Adrenal gland (tissue), 12 donors: Measurements from ENCODE around the gene AFAP1L2. TPM values are rescaled to one million over a fixed set of nuclear protein-coding genes. Genes with fewer than 3 reads are reported as not detected.

ENCODE experiments used
- DNase-seq, 7 donors: peaks; one replicate each; pipeline ENCODE4 v3.0.0-alpha.2; 2019 to 2020
- H3K27ac ChIP-seq, 5 donors: fragments of 200-600 bp; sonication (generic) in 4 of 5; 1 replicate in 3 of 5; 2 replicates in 2 of 5; pipeline versions ENCODE4 v1.5.1 to v1.8.0; 2016 to 2020; ENCODE audit warnings: mild to moderate bottlenecking in 1 of 5
- H3K27me3 ChIP-seq: fragments of 200-600 bp; 2 replicates; pipeline ENCODE4 v1.8.0; 2021
- H3K36me3 ChIP-seq, 2 donors: fragments of 200-600 bp; replicated peaks in 1 of 2; 1 replicate in 1 of 2; 2 replicates in 1 of 2; pipeline versions ENCODE4 v1.5.1 to v1.8.0; 2018 to 2022
- H3K4me1 ChIP-seq, 2 donors: fragments of 200-600 bp; replicated peaks in 1 of 2; 1 replicate in 1 of 2; 2 replicates in 1 of 2; pipeline versions ENCODE4 v1.5.1 to v1.8.0; 2018 to 2021
- H3K4me3 ChIP-seq, 4 donors: fragments of 200-600 bp; sonication (generic) in 3 of 4; one replicate each; pipeline ENCODE4 v1.5.1; 2016 to 2018
- H3K9me3 ChIP-seq, 3 donors: fragments of 200-600 bp; sonication (generic) in 1 of 3; replicated peaks in 1 of 3; 1 replicate in 2 of 3; 2 replicates in 1 of 3; pipeline versions ENCODE4 v1.5.1 to v1.8.0; 2016 to 2021
- POLR2A ChIP-seq, 2 donors: fragments of 450-650 bp; IDR thresholded peaks; one replicate each; pipeline ENCODE4 v1.6.1; 2017; ENCODE audit warnings: antibody characterized with exemption in 2 of 2, mild to moderate bottlenecking in 2 of 2, moderate library complexity in 1 of 2
- WGBS, 4 donors: extraction: QIAGEN DNeasy Blood & Tissue Kit in 2 of 4; methylation state at CpG; one replicate each; pipeline versions ENCODE4 v1.1.5 to v1.1.7; 2013 to 2017; 5-methylcytosine and 5-hydroxymethylcytosine counted together
- intact Hi-C, 2 donors: fragments of 100-400 bp; cut with DNase I; formaldehyde crosslinking; loops; one replicate each; pipeline versions ENCODE4 v1.14.1 to v1.15.0; 2022 to 2023
- polyA plus RNA-seq, 3 donors: library from polyadenylated mRNA; stranded (reverse); fragments of 200-250 nt in 2 of 3; fragments of 350-450 nt in 1 of 3; fragmentation: Illumina TruSeq in 1 of 3; extraction: RNeasy Lipid Tissue Mini Kit (QIAGEN cat#74804) in 1 of 3; gene quantifications; one replicate each; pipeline ENCODE4 v1.2.3, GENCODE V29; 2013 to 2014
- total RNA-seq, 9 donors: library from RNA; depleted of rRNA in 4 of 9; stranded (reverse); fragments of >200 nt in 4 of 9; fragments of 120-200 nt in 1 of 9; fragmentation: NEBNext Ultra II Directional in 1 of 9; extraction: Animal tissue kit (Norgen Biotek cat#: 25700) in 1 of 9; gene quantifications; one replicate each; pipeline versions ENCODE4 v1.1.0 to v1.2.4, GENCODE V29; 2013 to 2023
- TF ChIP-seq, protein P1 (sequence below), 6 experiments: fragments of 450-650 bp in 4 of 6; fragments of 200-600 bp in 2 of 6; sonication (generic) in 1 of 6; IDR thresholded peaks; 1 replicate in 5 of 6; 2 replicates in 1 of 6; pipeline versions ENCODE4 v1.5.1 to v1.8.0; 2016 to 2021; ENCODE audit warnings: antibody characterized with exemption in 6 of 6, mild to moderate bottlenecking in 2 of 6, moderate library complexity in 1 of 6
- donor health status: healthy with polysubstance abuse.
- donor health status: Bipolar disorder and iron deficiency.
- donor health status: DM: yes; HTN: yes; CAD: no.
- donor health status: DM: no; HTN: no; CAD: no.
- donor health status: DM: no; HTN: no; CAD: no.
- donor health status: DM: yes; HTN: yes; CAD: no.

The AFAP1L2 gene
- total and polyA plus RNA-seq, 12 donors = 1.4 to 9.4 (median 3.7) TPM

DNA sequence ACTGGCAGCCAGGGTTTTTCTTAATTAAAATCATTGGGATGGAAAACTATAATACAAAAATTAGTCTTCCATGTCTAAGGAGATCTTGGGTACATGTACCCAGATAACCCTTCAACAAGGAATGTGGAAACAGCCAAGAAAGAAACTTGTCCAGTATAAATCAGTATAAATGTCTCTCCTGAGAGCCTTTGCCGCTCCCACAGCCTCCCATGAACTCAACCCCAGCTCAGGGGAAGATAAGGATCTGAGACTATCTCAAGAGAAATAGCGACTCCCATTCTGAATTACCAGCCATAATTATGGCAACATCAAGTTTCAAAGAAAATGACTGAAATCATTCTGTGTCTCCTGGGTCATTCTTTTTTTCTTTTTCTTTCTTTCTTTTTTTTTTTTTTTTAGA, 32.6 kb upstream of the AFAP1L2 start:
- H3K27ac ChIP-seq = no peak overlapping the region
- peaks cover 0 to 75% of the 10 kb centered on the region in 2 donors for H3K36me3 ChIP-seq
- DNase-seq = no peak
- H3K27me3 ChIP-seq = no peaks in the 10 kb centered on the region
- H3K4me3 ChIP-seq = no peak overlapping the region
- H3K4me1 ChIP-seq = no peaks in the 10 kb centered on the region
- intact Hi-C loops = loop anchor here in 1 of 2 donors (10.0 kb wide), 1 partner anchor 132 kb away; no protein-coding TSS in a partner anchor
- no peaks in the 10 kb centered on the region for H3K9me3 ChIP-seq
- TF ChIP-seq, protein P1, sequence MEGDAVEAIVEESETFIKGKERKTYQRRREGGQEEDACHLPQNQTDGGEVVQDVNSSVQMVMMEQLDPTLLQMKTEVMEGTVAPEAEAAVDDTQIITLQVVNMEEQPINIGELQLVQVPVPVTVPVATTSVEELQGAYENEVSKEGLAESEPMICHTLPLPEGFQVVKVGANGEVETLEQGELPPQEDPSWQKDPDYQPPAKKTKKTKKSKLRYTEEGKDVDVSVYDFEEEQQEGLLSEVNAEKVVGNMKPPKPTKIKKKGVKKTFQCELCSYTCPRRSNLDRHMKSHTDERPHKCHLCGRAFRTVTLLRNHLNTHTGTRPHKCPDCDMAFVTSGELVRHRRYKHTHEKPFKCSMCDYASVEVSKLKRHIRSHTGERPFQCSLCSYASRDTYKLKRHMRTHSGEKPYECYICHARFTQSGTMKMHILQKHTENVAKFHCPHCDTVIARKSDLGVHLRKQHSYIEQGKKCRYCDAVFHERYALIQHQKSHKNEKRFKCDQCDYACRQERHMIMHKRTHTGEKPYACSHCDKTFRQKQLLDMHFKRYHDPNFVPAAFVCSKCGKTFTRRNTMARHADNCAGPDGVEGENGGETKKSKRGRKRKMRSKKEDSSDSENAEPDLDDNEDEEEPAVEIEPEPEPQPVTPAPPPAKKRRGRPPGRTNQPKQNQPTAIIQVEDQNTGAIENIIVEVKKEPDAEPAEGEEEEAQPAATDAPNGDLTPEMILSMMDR (IDR thresholded peaks at IDR 0.05) = no peak
- TF ChIP-seq POLR2A (IDR thresholded peaks at IDR 0.05) = no peak
- 76 to 81% (median 76%) methylated on average over 2 of the region's 2 CpGs for WGBS, 4 donors

DNA sequence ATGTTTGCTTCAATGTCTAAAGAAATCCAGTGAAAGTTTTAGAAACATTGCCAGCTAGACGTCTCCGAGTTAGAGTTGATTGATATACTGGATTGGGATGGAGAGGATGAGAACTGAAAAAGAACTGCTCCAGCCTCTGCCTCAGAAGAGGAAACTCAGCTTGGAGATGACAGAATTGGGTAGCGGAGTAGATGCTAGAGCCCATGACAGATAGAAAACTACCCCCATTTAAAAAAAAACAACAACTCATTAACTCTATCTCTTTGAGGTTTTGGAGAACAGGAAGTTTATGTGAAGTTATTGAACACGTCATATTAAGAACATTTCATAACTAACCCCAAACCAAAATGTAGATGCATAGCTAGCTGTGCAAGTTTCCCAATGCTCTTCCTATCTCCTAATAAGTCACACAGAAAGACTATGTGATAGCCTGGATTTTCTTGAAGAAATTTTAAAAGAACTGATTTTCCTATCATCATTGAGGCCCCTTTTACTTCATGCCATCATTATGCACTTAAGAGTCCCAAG, 28.3 kb upstream of the AFAP1L2 start:
- DNase-seq = no peak
- H3K4me1 ChIP-seq = no peaks in the 10 kb centered on the region
- H3K27me3 ChIP-seq = no peaks in the 10 kb centered on the region
- H3K4me3 ChIP-seq = no peak overlapping the region
- H3K36me3 ChIP-seq = peaks cover 0 to 37% of the 10 kb centered on the region in 2 donors
- no peaks in the 10 kb centered on the region for H3K9me3 ChIP-seq
- H3K27ac ChIP-seq = no peak overlapping the region
- TF ChIP-seq POLR2A (IDR thresholded peaks at IDR 0.05) = no peak
- TF ChIP-seq, protein P1 (IDR thresholded peaks at IDR 0.05) = no peak
- intact Hi-C loops = loop anchor here (5.0 to 10.0 kb wide), 2 partner anchors 125 to 128 kb away; no protein-coding TSS in a partner anchor
- 83 to 84% (median 83%) methylated on average over 4 of the region's 4 CpGs for whole genome bisulfite sequencing, 4 donors

DNA sequence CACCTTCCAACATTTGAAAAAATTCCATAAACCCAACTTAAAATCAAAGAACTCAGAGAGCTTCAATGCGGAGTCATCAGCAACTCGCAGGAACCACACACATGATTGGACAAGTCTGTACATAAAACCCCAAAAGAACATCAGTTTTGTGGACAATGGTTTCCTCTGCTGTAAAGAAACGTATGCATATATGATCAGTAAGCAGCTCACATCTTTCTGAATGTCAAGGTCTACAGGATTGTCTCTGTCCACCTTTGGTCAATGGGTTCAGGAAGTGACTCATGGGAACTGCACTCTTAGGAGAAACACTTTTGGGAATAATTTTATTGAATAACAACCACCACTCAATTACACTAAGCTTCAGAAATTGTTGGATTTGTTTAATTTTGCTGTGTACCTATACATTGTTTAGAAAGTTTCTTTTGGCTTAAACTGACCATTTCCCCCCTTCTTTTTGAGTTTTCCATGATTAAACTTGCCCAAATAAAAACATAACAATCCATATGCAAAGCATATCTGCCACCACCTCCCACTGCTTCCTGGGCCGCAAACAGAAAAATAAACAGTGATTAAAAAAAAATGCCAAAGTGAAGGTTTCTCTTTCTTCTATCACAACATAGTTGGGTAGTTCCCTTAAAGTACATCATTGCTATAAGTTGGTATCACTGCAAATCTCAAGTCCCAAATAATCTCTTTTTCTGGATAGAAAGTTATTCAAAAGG, 27.3 kb upstream of the AFAP1L2 start:
- no peak for DNase-seq
- intact Hi-C loops = loop anchor here (5.0 to 10.0 kb wide), 2 partner anchors 124 to 127 kb away; no protein-coding TSS in a partner anchor
- Histone ChIP-seq H3K4me3 (no peak overlapping the region), H3K4me1 (no peaks in the 10 kb centered on the region), H3K27ac (no peak overlapping the region), H3K9me3 (no peaks in the 10 kb centered on the region), H3K36me3 (peaks cover 0 to 29% of the 10 kb centered on the region in 2 donors), H3K27me3 (no peaks in the 10 kb centered on the region)
- no peak for TF ChIP-seq POLR2A (IDR thresholded peaks at IDR 0.05)
- TF ChIP-seq, protein P1 (IDR thresholded peaks at IDR 0.05) = no peak
- WGBS, 4 donors = 85 to 92% (median 90%) methylated on average over 4 of the region's 4 CpGs

DNA sequence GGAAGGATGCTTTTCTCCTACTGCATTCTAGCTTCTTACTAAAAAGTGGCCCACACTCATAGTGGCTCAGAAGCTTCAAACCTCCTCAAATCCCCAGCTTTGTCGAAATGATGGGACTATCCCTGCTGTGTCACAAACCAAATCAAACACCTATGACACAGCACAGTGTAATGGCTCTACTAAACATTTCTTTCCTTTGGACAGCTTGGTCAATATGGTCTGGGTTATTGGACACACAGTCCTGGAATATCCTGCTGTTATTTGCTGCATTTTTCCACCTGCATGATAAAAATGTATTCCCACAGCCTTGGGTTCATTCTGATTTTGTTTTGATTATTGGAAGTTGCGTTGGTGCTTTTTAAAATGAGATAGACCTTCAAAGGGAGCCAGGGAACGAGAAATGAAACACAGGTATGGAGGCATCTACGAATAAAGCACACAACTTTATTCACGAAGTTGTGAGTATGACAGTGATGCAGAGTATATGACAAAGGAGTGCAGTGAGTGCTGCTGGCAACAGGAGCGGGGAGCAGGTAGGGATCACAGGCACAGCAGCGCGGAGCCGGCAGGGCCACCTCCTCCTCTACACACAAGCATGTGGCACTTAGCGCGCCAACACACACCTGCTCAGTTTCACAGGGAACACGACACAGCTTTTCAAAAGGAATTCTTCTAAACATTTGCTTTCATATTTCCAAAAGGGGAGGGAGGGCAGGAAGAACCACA, 26.5 kb upstream of the AFAP1L2 start:
- WGBS, 4 donors = 93 to 96% (median 94%) methylated on average over 12 of the region's 12 CpGs
- Histone ChIP-seq H3K4me3 (no peak overlapping the region), H3K27me3 (no peaks in the 10 kb centered on the region), H3K27ac (no peak overlapping the region), H3K4me1 (no peaks in the 10 kb centered on the region), H3K9me3 (no peaks in the 10 kb centered on the region), H3K36me3 (peaks cover 0 to 22% of the 10 kb centered on the region in 2 donors)
- no peak for DNase-seq
- no peak for TF ChIP-seq POLR2A (IDR thresholded peaks at IDR 0.05)
- TF ChIP-seq, protein P1 (IDR thresholded peaks at IDR 0.05) = no peak
- intact Hi-C loops = loop anchor here (5.0 to 10.0 kb wide), 2 partner anchors 124 to 126 kb away; no protein-coding TSS in a partner anchor
